Fibroblast of gingiva (primary cell): ENCODE results near the gene HMGN4.

ENCODE experiments used
- DNase-seq: peaks from one replicate; pipeline ENCODE4 v3.0.0-alpha.2; 2011; ENCODE audit warnings: low read depth

HMGN4 gene

DNA sequence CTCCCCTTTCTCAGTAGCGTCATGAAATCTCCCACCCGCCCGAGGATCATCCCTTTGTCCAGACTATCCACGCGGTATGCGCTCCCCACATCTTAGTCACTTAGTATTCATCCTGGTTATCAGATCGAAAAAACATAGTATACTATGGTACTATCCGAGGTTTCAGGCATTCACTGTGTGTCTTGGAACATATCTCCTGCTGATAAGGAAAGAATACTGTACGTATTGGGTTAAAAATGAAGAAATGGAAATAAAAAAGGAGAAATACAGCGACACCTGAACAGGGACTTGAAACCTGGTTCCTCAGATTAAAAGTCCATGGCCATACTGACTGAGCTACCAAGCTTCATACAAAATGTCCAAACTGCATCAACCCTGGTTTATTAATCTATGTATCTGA lies 14.0 kb downstream of the HMGN4 start:
- no peak for DNase-seq

DNA sequence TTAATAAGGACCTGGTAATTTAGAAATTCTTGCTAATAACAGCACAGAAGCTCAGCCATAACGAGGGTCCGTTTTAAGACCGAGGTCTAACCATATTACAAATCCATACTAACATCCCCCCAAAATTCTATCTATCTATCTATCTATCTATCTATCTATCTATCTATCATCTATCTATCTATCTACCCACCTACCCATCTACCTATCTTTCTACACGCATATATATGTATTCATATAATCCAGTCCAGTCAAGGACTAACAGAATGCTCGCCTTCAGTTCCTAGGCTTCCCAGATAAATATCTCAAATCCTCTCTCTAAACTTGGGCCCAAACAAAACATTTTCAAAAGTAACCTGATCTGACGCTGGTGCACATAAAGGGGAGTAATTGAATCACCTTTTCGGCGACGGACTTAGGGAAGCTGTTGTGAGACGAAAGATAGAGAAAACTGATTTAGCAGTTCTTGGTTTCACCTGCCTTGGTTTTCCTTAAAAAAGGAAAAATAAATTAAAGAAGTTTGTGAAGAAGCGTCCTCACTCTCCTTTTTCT lies 14.5 kb downstream of the HMGN4 start:
- DNase-seq, result no peak

GRCh38 chr6:26553264-26553634 lies 15.1 kb downstream of the HMGN4 start:
- peak; percentile 70 for DNase-seq

DNA sequence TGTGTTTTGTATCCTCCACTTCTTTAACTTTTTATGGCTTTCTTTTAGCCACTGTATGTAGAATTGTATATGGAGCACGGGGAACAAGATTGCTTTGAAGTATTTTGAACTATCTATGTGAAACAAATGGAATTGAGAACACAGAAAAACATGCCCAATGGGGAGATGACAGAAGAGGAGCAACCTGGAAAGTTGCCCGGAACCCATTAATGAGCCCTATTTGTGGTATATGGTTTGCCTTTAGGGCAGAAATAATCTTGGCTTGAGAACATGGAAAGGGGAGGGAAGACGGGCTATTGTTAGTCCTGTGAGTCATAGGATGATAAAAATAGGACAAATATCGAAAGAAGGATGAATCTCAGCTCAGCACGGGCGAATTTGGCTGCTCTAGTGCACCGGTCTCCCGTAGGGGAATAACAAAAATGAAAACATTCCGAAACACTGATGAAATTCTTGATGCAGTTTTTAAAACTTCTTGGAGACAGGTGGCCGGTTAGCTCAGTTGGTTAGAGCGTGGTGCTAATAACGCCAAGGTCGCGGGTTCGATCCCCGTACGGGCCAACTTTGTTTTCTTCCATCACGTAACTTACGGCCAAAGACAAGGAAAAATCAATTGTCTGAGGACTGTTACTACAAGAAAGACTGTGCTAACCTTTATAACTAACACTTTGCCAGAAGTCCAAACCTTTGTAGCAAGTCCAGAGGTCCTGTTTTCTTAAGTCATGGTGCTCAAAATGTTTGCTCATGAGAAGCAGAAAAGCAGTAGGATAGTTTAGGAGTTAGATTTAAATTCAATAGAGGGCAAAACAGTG lies 15.7 kb downstream of the HMGN4 start:
- DNase-seq, result peak; percentile 95

GRCh38 chr6:26554447-26554696 lies 16.2 kb downstream of the HMGN4 start:
- DNase-seq, result no peak

GRCh38 chr6:26554697-26555504 lies 16.7 kb downstream of the HMGN4 start:
- peak; percentile 66 for DNase-seq

GRCh38 chr6:26555505-26556262 lies 17.5 kb downstream of the HMGN4 start:
- no peak for DNase-seq

GRCh38 chr6:26556263-26557070 lies 18.3 kb downstream of the HMGN4 start:
- DNase-seq, result peak; percentile 94

DNA sequence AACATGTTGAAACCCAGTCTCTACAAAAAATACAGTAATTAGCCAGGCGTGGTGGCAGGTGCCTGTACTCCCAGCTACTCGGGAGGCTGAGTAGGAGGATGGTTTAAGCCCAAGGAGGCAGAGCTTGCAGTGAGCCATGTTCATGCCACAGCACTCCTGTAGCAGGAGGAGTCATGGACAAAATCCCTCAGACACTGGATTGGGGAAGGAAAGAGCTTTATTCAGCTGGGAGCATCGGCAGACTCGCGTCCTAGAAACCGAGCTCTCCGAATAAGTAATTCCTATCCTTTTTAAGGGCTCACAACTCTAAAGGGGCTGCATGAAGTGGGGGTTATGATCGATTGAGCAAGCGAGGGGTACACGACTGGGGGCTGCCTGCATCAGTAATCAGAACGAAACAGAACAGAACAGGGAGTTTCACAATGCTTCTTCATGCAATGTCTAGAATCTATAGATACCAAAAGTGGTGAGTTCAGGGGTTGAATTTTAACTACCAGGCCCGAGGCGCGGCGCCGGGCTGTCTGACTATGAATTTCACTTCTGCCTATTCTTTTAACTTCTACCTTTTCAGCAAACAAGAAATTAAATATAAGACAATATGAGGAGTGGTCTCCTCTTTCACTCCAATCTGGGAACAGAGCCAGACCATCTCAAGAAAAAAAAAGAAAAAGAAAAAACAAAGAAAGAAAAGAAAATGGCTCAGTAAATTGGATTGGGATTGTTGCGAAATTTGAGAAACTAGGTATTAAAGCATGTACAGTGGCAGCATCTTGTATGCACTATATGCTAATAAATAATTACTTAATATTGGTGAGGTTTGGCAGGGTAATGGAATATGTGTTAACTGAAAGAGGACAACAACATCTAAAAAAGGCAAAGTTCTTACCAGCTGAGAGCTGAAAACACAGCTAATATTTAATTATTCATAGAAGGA lies 23.6 kb downstream of the HMGN4 start:
- DNase-seq, result no peak

DNA sequence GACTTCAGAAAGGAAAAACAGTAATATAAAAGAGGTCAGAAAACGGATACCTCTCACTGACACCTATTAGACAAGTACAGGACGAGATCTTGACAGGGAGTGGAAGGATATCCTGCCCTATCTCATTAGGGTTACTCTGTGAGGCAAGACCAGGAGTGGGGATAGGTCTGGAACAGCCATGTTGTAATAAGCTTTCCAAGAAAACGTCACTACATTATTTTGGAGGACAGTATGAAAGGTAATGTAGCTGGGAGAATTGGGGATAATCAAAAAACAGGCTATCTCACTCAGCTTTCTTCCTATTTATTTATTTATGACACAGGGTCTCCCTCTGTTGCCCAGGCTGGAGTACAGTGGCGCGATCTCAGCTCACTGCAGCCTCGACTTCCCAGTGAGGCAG lies 25.3 kb downstream of the HMGN4 start:
- DNase-seq, result no peak

- DNase-seq, result peak; percentile 84
Measured at GRCh38 chr6:26568601-26569432, 30.7 kb downstream of the HMGN4 start.

DNA sequence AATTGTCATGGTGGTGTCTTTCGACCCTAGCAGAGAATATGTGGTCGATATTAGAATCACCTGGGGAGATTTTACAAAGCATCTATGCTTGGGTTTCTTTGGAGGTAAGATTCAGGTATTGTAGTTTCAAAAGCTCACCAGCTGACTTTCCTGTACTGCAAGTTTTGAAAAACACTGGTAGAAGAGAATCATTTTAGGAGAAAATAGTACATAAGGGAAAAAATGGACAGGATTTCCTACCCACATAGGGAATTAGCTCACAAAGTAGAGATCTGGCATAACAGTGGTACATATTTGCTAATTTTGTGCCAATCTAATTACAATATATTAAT lies 31.2 kb downstream of the HMGN4 start:
- no peak for DNase-seq

- DNase-seq, result no peak
Measured at GRCh38 chr6:26570027-26570809, 32.1 kb downstream of the HMGN4 start.

DNA sequence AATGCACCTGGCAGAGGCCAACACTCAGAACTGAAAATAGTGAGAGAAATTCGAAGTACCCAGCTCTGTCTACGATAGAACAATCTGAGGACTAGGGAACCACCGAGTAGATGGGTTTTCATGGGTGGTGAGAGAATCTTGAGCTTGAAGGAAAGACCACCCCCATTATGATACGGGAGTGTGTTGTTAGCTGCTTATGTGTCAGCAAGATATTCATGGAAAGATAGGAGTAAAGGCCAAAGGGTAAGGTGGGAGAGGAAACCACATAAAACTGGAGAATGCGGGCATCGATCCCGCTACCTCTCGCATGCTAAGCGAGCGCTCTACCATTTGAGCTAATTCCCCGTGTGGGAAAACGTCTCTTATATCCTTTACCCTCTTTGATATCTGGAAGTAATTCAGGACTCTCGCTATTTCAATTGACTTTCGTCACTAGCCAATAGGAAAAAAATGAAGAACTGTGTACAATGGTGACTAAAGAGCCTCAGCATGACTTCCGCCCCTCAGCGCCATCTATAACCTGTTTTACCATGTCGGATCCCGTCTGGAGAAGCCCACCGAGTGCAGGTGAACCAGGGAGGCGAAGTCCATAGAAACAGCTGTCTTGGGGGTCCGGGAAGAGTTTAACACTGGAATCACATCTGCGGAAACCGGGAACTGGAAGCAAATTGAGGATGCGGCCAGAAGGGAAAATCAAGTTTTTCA lies 33.6 kb downstream of the HMGN4 start:
- peak; percentile 87 for DNase-seq

GRCh38 chr6:26575494-26575939 lies 37.4 kb downstream of the HMGN4 start:
- DNase-seq, result peak; percentile 54

GRCh38 chr6:26576407-26576843 lies 38.3 kb downstream of the HMGN4 start:
- DNase-seq, result no peak

DNA sequence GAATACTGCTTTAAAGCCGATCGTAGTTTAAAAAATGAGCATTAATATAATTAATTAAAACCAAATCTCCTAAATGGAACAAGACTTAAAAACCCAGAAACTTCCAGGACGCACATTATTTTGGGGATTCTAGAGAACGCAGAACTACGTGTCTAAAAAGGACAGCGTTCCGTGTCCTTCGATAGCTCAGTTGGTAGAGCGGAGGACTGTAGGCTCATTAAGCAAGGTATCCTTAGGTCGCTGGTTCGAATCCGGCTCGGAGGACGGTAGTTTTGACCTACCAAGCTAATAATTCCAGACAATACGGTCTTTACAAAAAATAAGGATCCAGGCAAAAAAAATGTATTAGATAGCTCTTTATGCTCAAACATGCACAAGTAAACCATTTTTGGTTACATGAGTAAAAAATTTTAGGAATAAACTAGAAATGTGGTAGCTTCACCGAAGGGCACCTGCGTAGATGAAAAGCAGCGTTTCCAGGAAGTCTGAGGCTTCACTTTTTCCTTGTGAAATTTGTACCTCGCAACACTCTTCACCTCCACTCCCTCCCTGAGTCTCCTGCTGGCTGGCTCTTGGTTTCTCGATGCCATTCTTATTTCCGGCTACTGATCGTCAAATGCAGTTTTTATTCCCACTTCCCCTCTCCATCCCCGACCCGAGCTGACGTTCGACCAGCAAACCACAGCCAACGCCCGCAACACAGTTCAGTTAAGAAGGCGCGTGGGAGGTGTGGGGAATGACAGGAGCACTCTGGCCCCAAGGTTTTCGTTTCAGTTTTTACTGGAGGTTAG lies 39.0 kb downstream of the HMGN4 start:
- DNase-seq, result peak; percentile 80

- DNase-seq, result no peak
Measured at GRCh38 chr6:26577720-26578072, 39.5 kb downstream of the HMGN4 start.
